Tibial nerve (tissue), 3 donors: ENCODE data around the gene KIAA0232.

Source experiments
- CTCF ChIP-seq, 5 experiments: fragments of 200-600 bp in 3 of 5; fragments of 450-650 bp in 2 of 5; sonication (generic) in 3 of 5; IDR thresholded peaks; one replicate each; pipeline ENCODE4 v1.5.1; 2016 to 2019; ENCODE audit warnings: antibody characterized with exemption in 5 of 5, mild to moderate bottlenecking in 3 of 5, moderate library complexity in 2 of 5
- POLR2A ChIP-seq, 2 donors: fragments of 450-650 bp; IDR thresholded peaks; one replicate each; pipeline ENCODE4 v1.6.1; 2017; ENCODE audit warnings: antibody characterized with exemption in 2 of 2, mild to moderate bottlenecking in 2 of 2, moderate library complexity in 2 of 2

DNA sequence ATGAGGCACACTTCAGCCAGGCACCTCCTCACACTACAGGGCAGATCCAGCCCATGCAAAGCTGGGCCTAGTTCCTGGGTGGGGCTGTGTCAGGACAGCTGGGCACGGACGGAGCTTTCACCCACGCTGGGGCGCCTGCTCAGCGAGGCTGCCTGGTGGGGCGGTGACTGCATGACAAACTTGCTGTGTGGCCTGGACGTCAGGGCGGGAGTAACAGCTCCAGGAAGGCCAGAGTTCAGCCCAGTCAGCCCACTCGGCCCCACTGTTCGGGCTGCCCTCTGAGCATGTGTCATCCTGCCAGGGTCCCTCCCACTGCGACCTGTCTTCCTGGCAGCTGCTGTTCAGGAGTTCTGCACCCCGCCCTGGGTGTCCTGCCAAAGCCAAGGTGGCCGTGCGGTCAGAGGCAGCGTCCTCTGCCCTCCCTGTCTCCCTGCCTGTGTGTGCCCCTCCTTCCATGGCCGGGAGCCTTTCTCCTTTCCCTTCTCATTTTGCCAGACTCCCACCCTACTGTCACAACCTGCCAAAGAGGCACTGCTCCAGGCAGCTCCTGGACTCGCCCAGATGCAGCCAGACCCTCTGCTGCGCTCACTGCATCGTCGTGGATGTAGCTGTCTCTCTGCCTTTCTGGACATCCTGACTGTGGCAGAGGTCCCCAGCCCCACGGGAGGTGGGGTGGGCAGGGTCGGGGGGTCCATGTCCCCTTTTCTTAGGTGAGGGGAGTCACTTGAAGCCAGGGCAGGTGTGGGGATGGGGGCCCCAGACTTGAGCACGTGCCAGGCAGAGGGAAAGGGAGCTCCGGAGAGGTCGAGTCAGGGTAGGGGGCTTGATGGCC is 33.0 kb upstream of the KIAA0232 start:
- TF ChIP-seq POLR2A (IDR thresholded peaks at IDR 0.05) (no peak), CTCF (IDR thresholded peaks at IDR 0.05) (peak in 1 of 5 experiments; percentile 13)
